PFSK-1 (cell line): ENCODE data around the gene SPDEF.

ENCODE experiments used
- FOXP2 ChIP-seq: optimal IDR thresholded peaks from 2 replicates; pipeline ENCODE3; 2011; ENCODE audit warnings: borderline replicate concordance, control low read depth, inconsistent platforms; ENCODE audit not compliant: insufficient read depth; ENCODE audit errors: extremely low read length, extremely low read depth
- POLR2AphosphoS5 ChIP-seq: IDR thresholded peaks from 2 replicates; pipeline ENCODE4 v1.6.1; 2012; ENCODE audit warnings: low read depth, mild to moderate bottlenecking, control low read depth, low read length, moderate library complexity
- SIN3A ChIP-seq: IDR thresholded peaks from 2 replicates; pipeline ENCODE4 v1.6.1; 2012; ENCODE audit warnings: mild to moderate bottlenecking, low read length, moderate library complexity, borderline replicate concordance; ENCODE audit not compliant: insufficient read depth
- TAF1 ChIP-seq: IDR thresholded peaks from 2 replicates; pipeline ENCODE4 v1.6.1; 2012; ENCODE audit warnings: low read length, control low read depth, borderline replicate concordance; ENCODE audit not compliant: insufficient read depth
- TF ChIP-seq, protein P1 (sequence below), 2 experiments: IDR thresholded peaks; 2 replicates each; pipeline versions ENCODE4 v1.6.1 to v1.8.0; 2011 to 2012; ENCODE audit warnings: low read depth in 2 of 2, low read length in 2 of 2, control low read depth in 1 of 2, inconsistent platforms in 1 of 2, mild to moderate bottlenecking in 1 of 2, moderate library complexity in 1 of 2; ENCODE audit not compliant: insufficient read depth in 1 of 2

SPDEF gene

DNA sequence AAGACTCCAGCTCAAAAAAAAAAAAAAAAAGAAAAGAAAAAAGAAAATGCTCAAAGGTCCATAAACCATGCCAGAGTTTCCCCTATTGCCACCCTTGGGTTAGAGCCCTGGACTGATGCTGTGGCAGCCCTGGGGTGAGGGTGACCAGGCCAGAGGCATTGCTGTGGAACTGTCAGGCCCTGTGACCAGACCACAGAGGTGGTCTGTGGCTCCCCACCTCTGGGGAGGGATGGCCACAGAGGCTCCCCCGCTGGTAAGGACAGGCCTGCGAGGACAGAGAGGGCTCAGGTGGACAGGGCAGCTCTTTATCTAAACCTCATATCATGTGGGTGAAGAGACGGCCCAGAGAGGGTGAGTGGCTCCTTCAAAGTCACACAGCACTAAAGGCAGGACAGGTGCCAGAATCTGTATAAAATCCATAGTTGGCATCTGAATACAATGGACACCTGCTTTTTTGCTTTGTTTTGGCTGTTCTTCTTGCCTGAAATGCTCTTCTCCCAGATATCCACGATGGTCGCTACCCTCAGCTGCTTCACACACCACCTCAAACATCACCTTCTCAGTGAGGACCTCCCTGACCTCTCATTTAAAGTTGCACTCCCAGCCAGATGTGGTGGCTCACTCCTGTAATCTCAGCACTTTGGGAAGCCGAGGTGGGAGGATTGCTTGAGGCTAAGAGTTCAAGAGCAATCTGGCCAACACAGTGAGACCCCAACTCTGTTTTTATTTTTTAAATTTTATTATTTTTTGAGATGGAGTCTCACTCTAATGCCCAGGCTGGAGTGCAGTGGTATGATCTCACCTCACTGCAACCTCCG lies 22.5 kb upstream of the SPDEF start:
- TF ChIP-seq FOXP2 (no peak), TAF1 (no peak), SIN3A (no peak), POLR2AphosphoS5 (no peak)
- TF ChIP-seq, protein P1, sequence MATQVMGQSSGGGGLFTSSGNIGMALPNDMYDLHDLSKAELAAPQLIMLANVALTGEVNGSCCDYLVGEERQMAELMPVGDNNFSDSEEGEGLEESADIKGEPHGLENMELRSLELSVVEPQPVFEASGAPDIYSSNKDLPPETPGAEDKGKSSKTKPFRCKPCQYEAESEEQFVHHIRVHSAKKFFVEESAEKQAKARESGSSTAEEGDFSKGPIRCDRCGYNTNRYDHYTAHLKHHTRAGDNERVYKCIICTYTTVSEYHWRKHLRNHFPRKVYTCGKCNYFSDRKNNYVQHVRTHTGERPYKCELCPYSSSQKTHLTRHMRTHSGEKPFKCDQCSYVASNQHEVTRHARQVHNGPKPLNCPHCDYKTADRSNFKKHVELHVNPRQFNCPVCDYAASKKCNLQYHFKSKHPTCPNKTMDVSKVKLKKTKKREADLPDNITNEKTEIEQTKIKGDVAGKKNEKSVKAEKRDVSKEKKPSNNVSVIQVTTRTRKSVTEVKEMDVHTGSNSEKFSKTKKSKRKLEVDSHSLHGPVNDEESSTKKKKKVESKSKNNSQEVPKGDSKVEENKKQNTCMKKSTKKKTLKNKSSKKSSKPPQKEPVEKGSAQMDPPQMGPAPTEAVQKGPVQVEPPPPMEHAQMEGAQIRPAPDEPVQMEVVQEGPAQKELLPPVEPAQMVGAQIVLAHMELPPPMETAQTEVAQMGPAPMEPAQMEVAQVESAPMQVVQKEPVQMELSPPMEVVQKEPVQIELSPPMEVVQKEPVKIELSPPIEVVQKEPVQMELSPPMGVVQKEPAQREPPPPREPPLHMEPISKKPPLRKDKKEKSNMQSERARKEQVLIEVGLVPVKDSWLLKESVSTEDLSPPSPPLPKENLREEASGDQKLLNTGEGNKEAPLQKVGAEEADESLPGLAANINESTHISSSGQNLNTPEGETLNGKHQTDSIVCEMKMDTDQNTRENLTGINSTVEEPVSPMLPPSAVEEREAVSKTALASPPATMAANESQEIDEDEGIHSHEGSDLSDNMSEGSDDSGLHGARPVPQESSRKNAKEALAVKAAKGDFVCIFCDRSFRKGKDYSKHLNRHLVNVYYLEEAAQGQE (IDR thresholded peaks at IDR 0.05; ENCODE audit: insufficient read depth in 1 of 2, low read depth in 2 of 2, low read length in 2 of 2) = no peak

DNA sequence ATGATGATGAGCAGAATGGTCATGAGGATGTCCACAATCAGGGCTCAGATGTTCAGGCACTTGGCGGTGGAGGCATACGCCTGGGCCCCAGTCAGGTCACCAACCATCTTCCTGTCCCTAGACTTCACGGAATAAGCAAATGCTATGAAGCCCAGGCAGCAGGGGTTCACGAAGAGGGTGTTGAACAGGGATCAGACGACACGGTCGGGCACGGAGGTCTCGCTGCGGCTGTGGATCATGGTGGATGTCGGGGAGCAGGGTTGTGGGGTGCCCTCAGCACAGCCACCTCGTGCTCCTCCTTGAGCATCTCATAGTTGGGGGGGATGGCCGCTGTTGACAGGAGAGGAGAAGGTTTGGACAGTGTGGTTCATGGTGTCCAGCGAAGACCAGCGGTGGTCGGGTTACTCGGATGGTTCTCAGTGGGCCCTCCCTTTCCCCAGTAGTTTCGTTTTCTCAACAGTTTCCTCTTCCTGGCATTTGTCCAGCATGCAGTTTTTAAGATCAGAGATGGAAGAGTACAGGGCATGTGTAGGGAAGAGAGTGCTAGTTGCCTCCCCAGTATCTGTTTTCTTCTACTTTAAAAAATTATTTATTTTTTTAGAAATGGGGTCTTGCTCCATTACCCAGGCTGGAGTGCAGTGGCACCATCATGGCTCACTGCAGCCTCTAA lies 20.3 kb upstream of the SPDEF start:
- no peak for TF ChIP-seq FOXP2
- TF ChIP-seq POLR2AphosphoS5 = no peak
- no peak for TF ChIP-seq SIN3A
- no peak for TF ChIP-seq TAF1
- TF ChIP-seq, protein P1 (IDR thresholded peaks at IDR 0.05; ENCODE audit: insufficient read depth in 1 of 2, low read depth in 2 of 2, low read length in 2 of 2) = no peak

DNA sequence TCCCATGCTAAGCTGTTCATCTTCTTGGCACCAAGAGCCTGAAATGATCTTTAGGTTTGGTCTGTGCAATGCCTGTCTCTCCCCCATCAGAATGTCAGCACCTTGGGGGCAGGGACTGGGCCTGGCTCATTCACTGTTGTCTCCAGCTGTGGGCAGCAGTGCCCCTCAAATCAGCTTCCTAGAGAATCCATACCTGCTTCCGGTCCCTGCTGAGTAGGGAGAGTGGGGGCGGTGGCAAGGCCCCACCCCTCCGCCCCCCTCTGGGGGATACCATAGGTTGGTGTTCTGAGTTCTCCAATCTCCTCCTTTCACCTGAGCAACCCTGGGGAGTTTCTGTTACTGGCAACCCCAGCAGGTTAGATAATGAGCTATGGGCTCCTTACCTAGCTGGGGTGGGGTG lies 19.2 kb upstream of the SPDEF start:
- TF ChIP-seq, protein P1 (IDR thresholded peaks at IDR 0.05; ENCODE audit: insufficient read depth in 1 of 2, low read depth in 2 of 2, low read length in 2 of 2) = no peak
- TF ChIP-seq POLR2AphosphoS5 = no peak
- no peak for TF ChIP-seq TAF1
- TF ChIP-seq SIN3A = no peak
- TF ChIP-seq FOXP2 = no peak

DNA sequence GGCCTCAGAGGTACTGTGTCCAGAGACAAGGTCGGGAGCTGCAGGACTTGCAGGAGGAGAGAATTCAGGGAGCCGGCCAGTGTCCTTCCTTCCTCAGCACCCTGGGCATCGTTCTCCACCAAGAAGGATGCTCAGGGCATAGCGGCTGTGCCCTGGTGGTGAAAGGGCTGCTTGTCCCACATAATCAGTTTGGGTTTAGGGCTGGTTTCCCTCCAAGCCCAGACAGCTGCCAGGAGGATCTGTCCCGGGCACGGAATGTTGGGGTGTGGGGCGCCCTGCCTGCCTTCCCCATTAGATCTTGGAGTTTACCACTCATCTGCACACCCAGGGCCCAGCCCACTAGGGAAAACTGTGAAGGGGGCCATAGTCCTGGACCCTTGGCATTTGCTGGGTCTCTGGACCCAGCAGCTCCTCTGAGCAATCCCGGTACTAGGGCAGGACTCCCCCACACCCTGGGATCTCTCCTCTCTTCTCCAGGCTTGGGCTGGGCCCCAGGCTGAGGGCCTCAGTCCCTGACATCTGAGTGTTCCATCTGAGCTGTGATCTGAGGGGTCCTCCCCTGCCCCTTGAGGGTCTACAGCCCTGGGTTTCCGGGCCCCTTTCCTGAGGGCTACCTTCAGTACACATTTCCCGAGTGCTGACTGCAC lies 18.6 kb upstream of the SPDEF start:
- TF ChIP-seq SIN3A (no peak), TAF1 (no peak), POLR2AphosphoS5 (no peak), FOXP2 (no peak)
- TF ChIP-seq, protein P1 (IDR thresholded peaks at IDR 0.05; ENCODE audit: insufficient read depth in 1 of 2, low read depth in 2 of 2, low read length in 2 of 2) = no peak
